Calu3 (cell line): ENCODE data around the gene PLEKHA8. TPM values are rescaled to one million over a fixed set of nuclear protein-coding genes. Genes with fewer than 3 reads are reported as not detected.

Experiments used
- BruUV-seq: library from RNA; stranded (reverse); fragments of 400-500 nt; replicated peaks from 2 replicates; lab custom pipeline; 2021; lab: Mats Ljungman, UMichigan
- CTCF ChIA-PET: fragments of 300-600 bp; sonication (Branson Sonifier 250); formaldehyde crosslinking; loops from one replicate; lab custom pipeline; 2022; ENCODE audit warnings: antibody characterized with exemption; lab: Charles Lee
- DNase-seq: peaks from one replicate; pipeline ENCODE4 v3.0.0; 2022
- H3K27ac Mint-ChIP-seq: one replicate; pipeline ENCODE4 v1.8.0; 2022; ENCODE audit warnings: mixed read lengths; ENCODE audit not compliant: unreplicated experiment
- H3K27me3 Mint-ChIP-seq: one replicate; pipeline ENCODE4 v1.8.0; 2022; ENCODE audit warnings: mixed read lengths; ENCODE audit not compliant: unreplicated experiment
- H3K36me3 Mint-ChIP-seq: one replicate; pipeline ENCODE4 v1.8.0; 2022; ENCODE audit warnings: mild to moderate bottlenecking, moderate library complexity, mixed read lengths; ENCODE audit not compliant: insufficient read depth, unreplicated experiment
- H3K4me1 Mint-ChIP-seq: one replicate; pipeline ENCODE4 v1.8.0; 2022; ENCODE audit warnings: mild to moderate bottlenecking, low read depth, mixed read lengths; ENCODE audit not compliant: unreplicated experiment
- H3K4me3 Mint-ChIP-seq: one replicate; pipeline ENCODE4 v1.8.0; 2022; ENCODE audit warnings: mild to moderate bottlenecking, low read depth, moderate library complexity, mixed read lengths; ENCODE audit not compliant: unreplicated experiment
- H3K9me3 Mint-ChIP-seq: one replicate; pipeline ENCODE4 v1.8.0; 2022; ENCODE audit warnings: low read depth, mixed read lengths; ENCODE audit not compliant: unreplicated experiment
- CTCF ChIP-seq: fragments of 200-600 bp; IDR thresholded peaks from one replicate; pipeline ENCODE4 v1.8.0; 2022; ENCODE audit warnings: antibody characterized with exemption; ENCODE audit not compliant: unreplicated experiment
- intact Hi-C: fragments of 100-400 bp; cut with micrococcal nuclease; formaldehyde crosslinking; loops from one replicate; pipeline ENCODE4 v1.10.0; 2022; ENCODE audit not compliant: unreplicated experiment
- total RNA-seq: library from RNA; stranded (reverse); gene quantifications from 2 replicates; pipeline ENCODE4 v1.2.3, GENCODE V29; 2022

Gene PLEKHA8
- total RNA-seq, 1 experiment from 2014 or later, result 27.6 TPM

- no peak overlapping the region for H3K4me3 Mint-ChIP-seq
- H3K4me1 Mint-ChIP-seq, result peaks cover 43% of the 10 kb centered on the region
Observed at GRCh38 chr7:29993140-29993539, 35.1 kb upstream of the PLEKHA8 start.

GRCh38 chr7:29995652-29996051 is 32.6 kb upstream of the PLEKHA8 start:
- no TSS peak for BruUV-seq
- peaks cover 28% of the 10 kb centered on the region for H3K4me1 Mint-ChIP-seq
- peaks cover 5% of the 10 kb centered on the region for H3K36me3 Mint-ChIP-seq
- H3K27me3 Mint-ChIP-seq, result no peaks in the 10 kb centered on the region
- DNase-seq, result no peak
- H3K27ac Mint-ChIP-seq, result no peak overlapping the region
- TF ChIP-seq CTCF, result no peak
- intact Hi-C loops, result loop anchor here (2.0 kb wide), 1 partner anchor 33 kb away; the partner anchor contains the start of gene PLEKHA8
- CTCF ChIA-PET, result no interaction called here
- H3K9me3 Mint-ChIP-seq, result peaks cover 10% of the 10 kb centered on the region
- H3K4me3 Mint-ChIP-seq, result no peak overlapping the region

More at GRCh38 chr7:29993140-29993539, 35.1 kb upstream of the PLEKHA8 start:
- H3K36me3 Mint-ChIP-seq, result peaks cover 30% of the 10 kb centered on the region
- peaks cover 10% of the 10 kb centered on the region for H3K9me3 Mint-ChIP-seq
- CTCF ChIA-PET, result no interaction called here
- H3K27me3 Mint-ChIP-seq, result no peaks in the 10 kb centered on the region
- TF ChIP-seq CTCF, result no peak
- no peak for DNase-seq
- intact Hi-C loops, result no loop called here
- BruUV-seq, result no TSS peak
- no peak overlapping the region for H3K27ac Mint-ChIP-seq

GRCh38 chr7:29996321-29996720 is 31.9 kb upstream of the PLEKHA8 start:
- intact Hi-C loops, result no loop called here
- Mint-ChIP-seq H3K4me1 (peaks cover 21% of the 10 kb centered on the region), H3K9me3 (peaks cover 10% of the 10 kb centered on the region), H3K4me3 (no peak overlapping the region), H3K27ac (peak overlapping the region; percentile 32), H3K27me3 (no peaks in the 10 kb centered on the region), H3K36me3 (no peaks in the 10 kb centered on the region)
- DNase-seq, result no peak
- CTCF ChIA-PET, result no interaction called here
- no TSS peak for BruUV-seq
- TF ChIP-seq CTCF, result no peak

GRCh38 chr7:29998489-29998888 is 29.7 kb upstream of the PLEKHA8 start:
- intact Hi-C loops, result no loop called here
- CTCF ChIA-PET, result interaction anchor here (0.6 kb wide), 1 partner anchor 14 kb away, joined by 3 read pairs; no protein-coding TSS in a partner anchor
- BruUV-seq, result no TSS peak
- no peaks in the 10 kb centered on the region for H3K36me3 Mint-ChIP-seq
- no peak for DNase-seq
- peaks cover 19% of the 10 kb centered on the region for H3K4me1 Mint-ChIP-seq
- no peak overlapping the region for H3K27ac Mint-ChIP-seq
- no peak overlapping the region for H3K4me3 Mint-ChIP-seq
- no peak for TF ChIP-seq CTCF
- H3K27me3 Mint-ChIP-seq, result no peaks in the 10 kb centered on the region
- peaks cover 10% of the 10 kb centered on the region for H3K9me3 Mint-ChIP-seq
